HG03060 (cell line): ENCODE results near the gene ZFAND4.
"Not testable (repeated sequence)": the region's sequence is repeated elsewhere in the genome, so short reads cannot be mapped to it uniquely, and the experiment has no call there.

Experiments used
- ATAC-seq: cut with Tn5 transposase; IDR thresholded peaks from one replicate; pipeline ENCODE4 v1.9.1; 2021; ENCODE audit warnings: low read depth, moderate number of reproducible peaks; ENCODE audit not compliant: unreplicated experiment

Gene ZFAND4

GRCh38 chr10:45672181-45673073 lies at the start of gene ZFAND4:
TSS of gene ZFAND4 (minus strand) at chr10:45672772. CDS start at chr10:45663725, 9,047 bp downstream.
- ATAC-seq: peak; percentile 89

- ATAC-seq: not testable (repeated sequence)
Measured at GRCh38 chr10:45721503-45721902, 48.9 kb upstream of the ZFAND4 start.

- ATAC-seq: not testable (repeated sequence)
Measured at GRCh38 chr10:45717642-45718041, 45.1 kb upstream of the ZFAND4 start.

GRCh38 chr10:45717053-45717452 lies 44.5 kb upstream of the ZFAND4 start:
- not testable (repeated sequence) for ATAC-seq

- ATAC-seq: not testable (repeated sequence)
Measured at GRCh38 chr10:45711223-45711622, 38.7 kb upstream of the ZFAND4 start.

- not testable (repeated sequence) for ATAC-seq
Measured at GRCh38 chr10:45710200-45710796, 37.7 kb upstream of the ZFAND4 start.

- ATAC-seq: not testable (repeated sequence)
Measured at GRCh38 chr10:45678467-45678866, 5.9 kb upstream of the ZFAND4 start.

GRCh38 chr10:45675388-45675787 lies 2.8 kb upstream of the ZFAND4 start:
- ATAC-seq: no peak

GRCh38 chr10:45673074-45673648 lies 589 bp upstream of the ZFAND4 start:
- no peak for ATAC-seq

- not testable (repeated sequence) for ATAC-seq
Measured at GRCh38 chr10:45671300-45671699, 1.3 kb downstream of the ZFAND4 start.

- not testable (repeated sequence) for ATAC-seq
Measured at GRCh38 chr10:45669897-45670296, 2.7 kb downstream of the ZFAND4 start.

- ATAC-seq: no peak
Measured at GRCh38 chr10:45660876-45661411, 11.6 kb downstream of the ZFAND4 start.

GRCh38 chr10:45657033-45657926 lies 15.3 kb downstream of the ZFAND4 start:
- no peak for ATAC-seq

GRCh38 chr10:45655219-45655618 lies 17.4 kb downstream of the ZFAND4 start:
- ATAC-seq: no peak

- not testable (repeated sequence) for ATAC-seq
Measured at GRCh38 chr10:45654753-45655141, 17.8 kb downstream of the ZFAND4 start.

- no peak for ATAC-seq
Measured at GRCh38 chr10:45653454-45653853, 19.1 kb downstream of the ZFAND4 start.

GRCh38 chr10:45652511-45652910 lies 20.1 kb downstream of the ZFAND4 start:
- ATAC-seq: no peak

- no peak for ATAC-seq
Measured at GRCh38 chr10:45649296-45649695, 23.3 kb downstream of the ZFAND4 start.

- ATAC-seq: no peak
Measured at GRCh38 chr10:45647118-45647517, 25.5 kb downstream of the ZFAND4 start.

- no peak for ATAC-seq
Measured at GRCh38 chr10:45646384-45647050, 26.1 kb downstream of the ZFAND4 start.
